ENCODE results near the gene HDGFL3. TPM values are rescaled to one million over a fixed set of nuclear protein-coding genes. Genes with fewer than 3 reads are reported as not detected.

HDGFL3 gene
- total and polyA plus RNA-seq, 2 donors (not counting 1 experiment from before 2014, with no cell fraction given), result 43.1 to 59.1 TPM

DNA sequence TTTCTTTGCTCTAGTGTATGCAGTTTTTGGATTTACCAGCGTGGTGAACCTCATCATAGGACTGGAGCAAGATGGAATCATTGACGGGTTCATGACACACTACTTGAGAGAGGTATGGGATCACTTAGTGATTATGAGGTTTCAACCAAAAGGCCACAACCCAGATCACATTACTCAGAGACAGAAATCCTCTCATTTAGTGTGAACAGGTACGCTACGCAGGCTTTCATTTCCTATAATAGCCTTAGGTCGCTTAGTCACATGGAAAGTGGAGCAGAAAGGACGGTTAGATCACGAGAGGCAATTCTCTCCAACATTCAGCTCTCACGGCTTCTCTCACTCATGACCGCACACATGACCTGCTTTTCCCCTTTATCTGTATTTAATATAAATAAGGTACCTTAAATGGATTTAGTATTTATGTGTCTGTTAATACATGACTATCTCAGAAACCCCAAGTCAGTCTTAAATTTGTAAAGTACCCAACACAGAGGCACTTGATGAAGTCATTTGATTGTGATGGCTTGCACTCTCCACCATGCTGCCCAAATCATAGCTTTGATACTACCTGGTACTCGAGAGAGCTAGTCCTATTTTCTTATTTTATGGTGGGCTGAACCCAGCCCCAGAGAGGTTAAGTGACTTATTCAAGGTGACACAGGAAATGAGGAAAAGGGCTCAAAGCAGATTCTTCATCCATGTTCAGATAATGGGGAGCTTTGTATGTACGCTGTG is 91.6 kb downstream of the HDGFL3 start:
- Histone ChIP-seq H3K4me3 (replicated peaks in 1 of 4; ENCODE audit: control extremely low read depth in 1 of 4, insufficient read depth in 1 of 4, low read depth in 3 of 4, low read length in 4 of 4) (no peak overlapping the region), H3K9me3 (ENCODE audit: control insufficient read depth, insufficient read depth, low read depth, low read length) (no peaks in the 10 kb centered on the region), H3K4me2 (ENCODE audit: extremely low read depth, insufficient read depth, low read length) (no peak overlapping the region), H2AFZ (ENCODE audit: low read length) (no peak overlapping the region), H3K9ac (ENCODE audit: insufficient read depth, low read length) (no peak overlapping the region), H3K4me1 (ENCODE audit: control insufficient read depth, extremely low read depth, insufficient read depth, low read length) (peaks cover 16% of the 10 kb centered on the region), H3K79me2 (ENCODE audit: control insufficient read depth, insufficient read depth, low read length) (no peaks in the 10 kb centered on the region), H3K36me3 (ENCODE audit: control insufficient read depth, insufficient read depth, low read length) (no peaks in the 10 kb centered on the region), H4K20me1 (ENCODE audit: control insufficient read depth, extremely low read depth, insufficient read depth, low read length) (no peaks in the 10 kb centered on the region), H3K27ac (ENCODE audit: insufficient read depth, low read length) (no peak overlapping the region), H3K27me3 (ENCODE audit: control insufficient read depth, insufficient read depth, low read length) (no peaks in the 10 kb centered on the region)
- no peak for DNase-seq (ENCODE audit: low read depth in 2 of 2)
- TF ChIP-seq, protein P1, sequence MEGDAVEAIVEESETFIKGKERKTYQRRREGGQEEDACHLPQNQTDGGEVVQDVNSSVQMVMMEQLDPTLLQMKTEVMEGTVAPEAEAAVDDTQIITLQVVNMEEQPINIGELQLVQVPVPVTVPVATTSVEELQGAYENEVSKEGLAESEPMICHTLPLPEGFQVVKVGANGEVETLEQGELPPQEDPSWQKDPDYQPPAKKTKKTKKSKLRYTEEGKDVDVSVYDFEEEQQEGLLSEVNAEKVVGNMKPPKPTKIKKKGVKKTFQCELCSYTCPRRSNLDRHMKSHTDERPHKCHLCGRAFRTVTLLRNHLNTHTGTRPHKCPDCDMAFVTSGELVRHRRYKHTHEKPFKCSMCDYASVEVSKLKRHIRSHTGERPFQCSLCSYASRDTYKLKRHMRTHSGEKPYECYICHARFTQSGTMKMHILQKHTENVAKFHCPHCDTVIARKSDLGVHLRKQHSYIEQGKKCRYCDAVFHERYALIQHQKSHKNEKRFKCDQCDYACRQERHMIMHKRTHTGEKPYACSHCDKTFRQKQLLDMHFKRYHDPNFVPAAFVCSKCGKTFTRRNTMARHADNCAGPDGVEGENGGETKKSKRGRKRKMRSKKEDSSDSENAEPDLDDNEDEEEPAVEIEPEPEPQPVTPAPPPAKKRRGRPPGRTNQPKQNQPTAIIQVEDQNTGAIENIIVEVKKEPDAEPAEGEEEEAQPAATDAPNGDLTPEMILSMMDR (conservative IDR thresholded peaks at IDR 0.05 in 1 of 2, IDR thresholded peaks at IDR 0.05 in 1 of 2; ENCODE audit: low read depth in 1 of 2, low read length in 2 of 2), result no peak
- TF ChIP-seq EZH2 (IDR thresholded peaks at IDR 0.05; ENCODE audit: low read length, missing control alignments), result no peak

- Histone ChIP-seq H3K4me3 (replicated peaks in 1 of 4; ENCODE audit: control extremely low read depth in 1 of 4, insufficient read depth in 1 of 4, low read depth in 3 of 4, low read length in 4 of 4) (no peak overlapping the region), H2AFZ (ENCODE audit: low read length) (no peak overlapping the region), H3K4me2 (ENCODE audit: extremely low read depth, insufficient read depth, low read length) (no peak overlapping the region), H3K36me3 (ENCODE audit: control insufficient read depth, insufficient read depth, low read length) (no peaks in the 10 kb centered on the region), H3K27ac (ENCODE audit: insufficient read depth, low read length) (no peak overlapping the region), H3K9ac (ENCODE audit: insufficient read depth, low read length) (no peak overlapping the region), H4K20me1 (ENCODE audit: control insufficient read depth, extremely low read depth, insufficient read depth, low read length) (no peaks in the 10 kb centered on the region), H3K27me3 (ENCODE audit: control insufficient read depth, insufficient read depth, low read length) (no peaks in the 10 kb centered on the region), H3K9me3 (ENCODE audit: control insufficient read depth, insufficient read depth, low read depth, low read length) (no peaks in the 10 kb centered on the region), H3K79me2 (ENCODE audit: control insufficient read depth, insufficient read depth, low read length) (no peaks in the 10 kb centered on the region), H3K4me1 (ENCODE audit: control insufficient read depth, extremely low read depth, insufficient read depth, low read length) (peaks cover 16% of the 10 kb centered on the region)
- no peak for DNase-seq (ENCODE audit: low read depth in 2 of 2)
- TF ChIP-seq, protein P1 (conservative IDR thresholded peaks at IDR 0.05 in 1 of 2, IDR thresholded peaks at IDR 0.05 in 1 of 2; ENCODE audit: low read depth in 1 of 2, low read length in 2 of 2), result no peak
- TF ChIP-seq EZH2 (IDR thresholded peaks at IDR 0.05; ENCODE audit: low read length, missing control alignments), result no peak
Observed at GRCh38 chr15:83115410-83115809, 92.2 kb downstream of the HDGFL3 start.

DNA sequence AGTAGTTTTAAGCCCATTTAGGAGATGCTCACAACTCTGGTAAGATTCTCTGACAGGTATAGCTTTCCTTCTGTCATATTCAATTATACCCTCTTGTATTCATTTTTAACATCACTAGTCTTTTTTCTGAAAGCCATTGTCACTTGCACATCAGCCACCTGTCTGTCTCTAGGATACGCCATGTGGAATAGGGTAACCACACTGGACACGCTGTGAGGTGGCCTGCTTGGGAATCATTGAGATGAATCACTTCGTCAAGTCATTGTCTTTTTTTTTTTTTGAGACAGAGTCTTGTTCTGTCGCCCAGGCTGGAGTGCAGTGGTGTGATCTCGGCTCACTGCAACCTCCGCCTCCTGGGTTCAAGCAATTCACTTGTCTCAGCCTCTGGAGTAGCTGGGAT is 92.8 kb downstream of the HDGFL3 start:
- TF ChIP-seq EZH2 (IDR thresholded peaks at IDR 0.05; ENCODE audit: low read length, missing control alignments), result no peak
- TF ChIP-seq, protein P1 (conservative IDR thresholded peaks at IDR 0.05 in 1 of 2, IDR thresholded peaks at IDR 0.05 in 1 of 2; ENCODE audit: low read depth in 1 of 2, low read length in 2 of 2), result no peak
- Histone ChIP-seq H3K36me3 (ENCODE audit: control insufficient read depth, insufficient read depth, low read length) (no peaks in the 10 kb centered on the region), H3K4me2 (ENCODE audit: extremely low read depth, insufficient read depth, low read length) (no peak overlapping the region), H3K9me3 (ENCODE audit: control insufficient read depth, insufficient read depth, low read depth, low read length) (no peaks in the 10 kb centered on the region), H3K9ac (ENCODE audit: insufficient read depth, low read length) (no peak overlapping the region), H3K4me3 (replicated peaks in 1 of 4; ENCODE audit: control extremely low read depth in 1 of 4, insufficient read depth in 1 of 4, low read depth in 3 of 4, low read length in 4 of 4) (no peak overlapping the region), H3K4me1 (ENCODE audit: control insufficient read depth, extremely low read depth, insufficient read depth, low read length) (peaks cover 16% of the 10 kb centered on the region), H4K20me1 (ENCODE audit: control insufficient read depth, extremely low read depth, insufficient read depth, low read length) (no peaks in the 10 kb centered on the region), H3K27me3 (ENCODE audit: control insufficient read depth, insufficient read depth, low read length) (no peaks in the 10 kb centered on the region), H3K79me2 (ENCODE audit: control insufficient read depth, insufficient read depth, low read length) (no peaks in the 10 kb centered on the region), H3K27ac (ENCODE audit: insufficient read depth, low read length) (no peak overlapping the region), H2AFZ (ENCODE audit: low read length) (no peak overlapping the region)
- DNase-seq (ENCODE audit: low read depth in 2 of 2), result no peak

Measured in fibroblast of lung (primary cell).